IMR-90 (cell line): ENCODE data around the gene MECR. TPM values are rescaled to one million over a fixed set of nuclear protein-coding genes. Genes with fewer than 3 reads are reported as not detected.

Experiments used
- ATAC-seq: fragments of 200-7000 bp; cut with Tn5 transposase; 2 replicates; pipeline ENCODE4 v1.9.1; 2020; ENCODE audit warnings: low read depth, mild to moderate bottlenecking, moderate library complexity
- BruUV-seq: library from RNA; stranded (reverse); fragments of 400-500 nt; replicated peaks from 2 replicates; lab custom pipeline; 2021; lab: Mats Ljungman, UMichigan
- CTCF ChIA-PET: fragments of 300-600 bp; formaldehyde crosslinking; extraction: SDS; loops from one replicate; lab custom pipeline; 2021; ENCODE audit warnings: antibody characterized with exemption; lab: Yijun Ruan, JAX
- POLR2A ChIA-PET: fragments of 300-600 bp; sonication (Branson Sonifier 250); formaldehyde crosslinking; loops from one replicate; lab custom pipeline; 2022; ENCODE audit warnings: antibody characterized with exemption; ENCODE audit not compliant: unreplicated experiment; lab: Charles Lee
- DNase-seq: peaks from one replicate; pipeline ENCODE4 v3.0.0; 2013
- H2AFZ ChIP-seq: replicated peaks from 2 replicates; pipeline ENCODE3; 2013; ENCODE audit warnings: low read length, mild to moderate bottlenecking; ENCODE audit not compliant: poor library complexity
- H2AK5ac ChIP-seq: 2 replicates; pipeline ENCODE4 v1.6.1; 2013; ENCODE audit warnings: low read depth, low read length, inconsistent platforms
- H2AK9ac ChIP-seq: replicated peaks from 2 replicates; pipeline ENCODE3; 2013; ENCODE audit warnings: mild to moderate bottlenecking, low read depth, low read length, moderate library complexity; ENCODE audit not compliant: poor library complexity
- H2BK120ac ChIP-seq: 2 replicates; pipeline ENCODE4 v1.6.1; 2013; ENCODE audit warnings: low read depth, low read length, inconsistent platforms
- H2BK15ac ChIP-seq: 3 replicates; pipeline ENCODE4 v1.6.1; 2013; ENCODE audit warnings: low read depth, low read length, inconsistent platforms
- H2BK20ac ChIP-seq: 2 replicates; pipeline ENCODE4 v1.6.1; 2013; ENCODE audit warnings: low read depth, mild to moderate bottlenecking, inconsistent platforms, low read length, moderate library complexity
- H2BK5ac ChIP-seq: 2 replicates; pipeline ENCODE4 v1.6.1; 2013; ENCODE audit warnings: mild to moderate bottlenecking, low read depth, low read length, inconsistent platforms; ENCODE audit not compliant: poor library complexity, severe bottlenecking
- H3K14ac ChIP-seq: replicated peaks from 2 replicates; pipeline ENCODE4 v1.6.1; 2013; ENCODE audit warnings: low read depth, low read length, inconsistent platforms
- H3K18ac ChIP-seq: 2 replicates; pipeline ENCODE4 v1.6.1; 2013; ENCODE audit warnings: low read depth, low read length, control low read depth
- H3K23ac ChIP-seq: 2 replicates; pipeline ENCODE4 v1.6.1; 2013; ENCODE audit warnings: low read depth, low read length, inconsistent platforms
- H3K27ac ChIP-seq: 2 replicates; pipeline ENCODE4 v1.5.1; 2013; ENCODE audit warnings: mild to moderate bottlenecking, control low read depth, low read length; ENCODE audit not compliant: insufficient read depth
- H3K27me3 ChIP-seq: 2 replicates; pipeline ENCODE4 v1.6.1; 2013; ENCODE audit warnings: low read length; ENCODE audit not compliant: control insufficient read depth, insufficient read depth
- H3K36me3 ChIP-seq: 2 replicates; pipeline ENCODE4 v1.6.1; 2013; ENCODE audit warnings: low read length, mixed read lengths; ENCODE audit not compliant: control insufficient read depth, insufficient read depth
- H3K4ac ChIP-seq: 2 replicates; pipeline ENCODE4 v1.6.1; 2013; ENCODE audit warnings: low read depth, low read length, inconsistent platforms
- H3K4me1 ChIP-seq: 2 replicates; pipeline ENCODE4 v1.6.1; 2013; ENCODE audit warnings: low read length, mixed read lengths; ENCODE audit not compliant: control insufficient read depth, insufficient read depth
- H3K4me2 ChIP-seq: 2 replicates; pipeline ENCODE4 v1.6.1; 2013; ENCODE audit warnings: low read depth, mild to moderate bottlenecking, control low read depth, low read length, moderate library complexity
- H3K4me3 ChIP-seq: 2 replicates; pipeline ENCODE4 v1.5.1; 2013; ENCODE audit warnings: low read depth, mild to moderate bottlenecking, control low read depth, low read length, moderate library complexity; ENCODE audit not compliant: insufficient read depth
- H3K56ac ChIP-seq: 2 replicates; pipeline ENCODE4 v1.6.1; 2013; ENCODE audit warnings: low read length, inconsistent platforms; ENCODE audit not compliant: insufficient read depth; ENCODE audit errors: extremely low read depth
- H3K79me1 ChIP-seq, 2 experiments: 2 replicates each; pipeline ENCODE4 v1.6.1; 2013; ENCODE audit warnings: low read length in 2 of 2, inconsistent platforms in 1 of 2, low read depth in 1 of 2
- H3K9ac ChIP-seq: 2 replicates; pipeline ENCODE4 v1.6.1; 2013; ENCODE audit warnings: low read depth, low read length, control low read depth
- H3K9me1 ChIP-seq: 2 replicates; pipeline ENCODE4 v1.6.1; 2013; ENCODE audit warnings: low read length, inconsistent platforms; ENCODE audit not compliant: insufficient read depth
- H3K9me3 ChIP-seq: 2 replicates; pipeline ENCODE4 v1.6.1; 2013; ENCODE audit warnings: low read length; ENCODE audit not compliant: control insufficient read depth, insufficient read depth
- H4K20me1 ChIP-seq: 2 replicates; pipeline ENCODE4 v1.6.1; 2013; ENCODE audit warnings: low read length, inconsistent platforms; ENCODE audit not compliant: insufficient read depth
- H4K5ac ChIP-seq: 2 replicates; pipeline ENCODE4 v1.6.1; 2013; ENCODE audit warnings: mild to moderate bottlenecking, low read depth, low read length, control low read depth
- H4K8ac ChIP-seq, 2 experiments: 2 replicates each; pipeline ENCODE4 v1.6.1; 2013; ENCODE audit warnings: low read depth in 2 of 2, low read length in 2 of 2, control low read depth in 1 of 2, inconsistent platforms in 1 of 2
- H4K91ac ChIP-seq: 2 replicates; pipeline ENCODE4 v1.6.1; 2013; ENCODE audit warnings: low read depth, low read length, inconsistent platforms; ENCODE audit not compliant: insufficient read depth
- BHLHE40 ChIP-seq: fragments of 150-350 bp; IDR thresholded peaks from 2 replicates; pipeline ENCODE4 v1.6.1; 2016; ENCODE audit warnings: mild to moderate bottlenecking, low read depth, low read length
- CEBPB ChIP-seq: IDR thresholded peaks from 2 replicates; pipeline ENCODE4 v1.6.1; 2012; ENCODE audit warnings: low read depth, low read length, improper control_type of control experiment
- CHD1 ChIP-seq: IDR thresholded peaks from 2 replicates; pipeline ENCODE4 v1.6.1; 2012; ENCODE audit warnings: low read depth, low read length, improper control_type of control experiment
- FOS ChIP-seq: fragments of 150-350 bp; IDR thresholded peaks from 2 replicates; pipeline ENCODE4 v1.6.1; 2016; ENCODE audit warnings: low read depth, low read length
- MAFK ChIP-seq: IDR thresholded peaks from 2 replicates; pipeline ENCODE4 v1.6.1; 2012; ENCODE audit warnings: low read depth, low read length, improper control_type of control experiment
- MAZ ChIP-seq: IDR thresholded peaks from 2 replicates; pipeline ENCODE4 v1.6.1; 2012; ENCODE audit warnings: low read depth, mild to moderate bottlenecking, low read length, improper control_type of control experiment, moderate library complexity, borderline replicate concordance
- MXI1 ChIP-seq: IDR thresholded peaks from 2 replicates; pipeline ENCODE4 v1.6.1; 2012; ENCODE audit warnings: low read depth, mild to moderate bottlenecking, low read length, moderate library complexity, borderline replicate concordance
- NFE2L2 ChIP-seq: fragments of 150-350 bp; IDR thresholded peaks from 2 replicates; pipeline ENCODE4 v1.6.1; 2016; ENCODE audit warnings: low read depth, mild to moderate bottlenecking, low read length
- POLR2A ChIP-seq: IDR thresholded peaks from 2 replicates; pipeline ENCODE4 v1.6.1; 2012; ENCODE audit warnings: mild to moderate bottlenecking, low read depth, low read length
- RAD21 ChIP-seq: IDR thresholded peaks from 2 replicates; pipeline ENCODE4 v1.6.1; 2012; ENCODE audit warnings: low read length, improper control_type of control experiment
- RCOR1 ChIP-seq: IDR thresholded peaks from 2 replicates; pipeline ENCODE4 v1.6.1; 2012; ENCODE audit warnings: mild to moderate bottlenecking, low read length, improper control_type of control experiment; ENCODE audit not compliant: insufficient replicate concordance
- RFX5 ChIP-seq: IDR thresholded peaks from 2 replicates; pipeline ENCODE4 v1.8.0; 2012; ENCODE audit warnings: low read depth, mild to moderate bottlenecking, low read length, moderate library complexity
- WGBS, 2 experiments: methylation state at CpG; one replicate each; pipeline versions ENCODE4 v1.1.5 to v1.1.7; 2013; ENCODE audit warnings: missing lambda C conversion rate in 2 of 2; ENCODE audit not compliant: insufficient read length in 1 of 2; ENCODE audit errors: extremely low coverage in 2 of 2; 5-methylcytosine and 5-hydroxymethylcytosine counted together
- dilution Hi-C: fragments of 300-500 bp; cut with HindIII; formaldehyde crosslinking; loops from one replicate; pipeline ENCODE4 v1.14.3; 2018; ENCODE audit warnings: low sequenced_read_pairs; ENCODE audit not compliant: unreplicated experiment
- in situ Hi-C: fragments of 300-500 bp; cut with MboI; formaldehyde crosslinking; loops from 3 replicates; pipeline ENCODE4 v1.14.3; 2019; ENCODE audit warnings: low sequenced_read_pairs, inconsistent platforms, mixed read lengths
- intact Hi-C: fragments of 100-400 bp; cut with micrococcal nuclease; formaldehyde crosslinking; loops from 2 replicates; pipeline ENCODE4 v1.10.0; 2022
- polyA plus RNA-seq, 3 experiments: library from polyadenylated mRNA; depleted of rRNA; stranded (reverse); fragments of >200 nt; gene quantifications; 2 replicates each; pipeline ENCODE4 v1.2.3, GENCODE V29; 2012; ENCODE audit warnings: low replicate concordance in 1 of 3
- total RNA-seq: library from RNA; depleted of rRNA; stranded (reverse); fragments of >200 nt; gene quantifications from 2 replicates; pipeline ENCODE4 v1.2.3, GENCODE V29; 2012
- TF ChIP-seq, protein P1 (sequence below): fragments of 150-350 bp; IDR thresholded peaks from 2 replicates; pipeline ENCODE4 v1.6.1; 2016; ENCODE audit warnings: low read depth, mild to moderate bottlenecking, low read length, moderate library complexity, borderline replicate concordance
- TF ChIP-seq, protein P2 (sequence below): conservative IDR thresholded peaks from 2 replicates; pipeline ENCODE4 v1.5.1; 2012; ENCODE audit warnings: mild to moderate bottlenecking, low read depth, low read length, improper control_type of control experiment
- TF ChIP-seq, protein P3 (sequence below): fragments of 150-350 bp; IDR thresholded peaks from 2 replicates; pipeline ENCODE4 v1.6.1; 2017; ENCODE audit warnings: mild to moderate bottlenecking, antibody characterized with exemption, low read length, low read depth

Gene MECR
- total and polyA plus RNA-seq, 2 of the 4 experiments (the other 2 are of a cell fraction), result 20.3 to 24.8 TPM

DNA sequence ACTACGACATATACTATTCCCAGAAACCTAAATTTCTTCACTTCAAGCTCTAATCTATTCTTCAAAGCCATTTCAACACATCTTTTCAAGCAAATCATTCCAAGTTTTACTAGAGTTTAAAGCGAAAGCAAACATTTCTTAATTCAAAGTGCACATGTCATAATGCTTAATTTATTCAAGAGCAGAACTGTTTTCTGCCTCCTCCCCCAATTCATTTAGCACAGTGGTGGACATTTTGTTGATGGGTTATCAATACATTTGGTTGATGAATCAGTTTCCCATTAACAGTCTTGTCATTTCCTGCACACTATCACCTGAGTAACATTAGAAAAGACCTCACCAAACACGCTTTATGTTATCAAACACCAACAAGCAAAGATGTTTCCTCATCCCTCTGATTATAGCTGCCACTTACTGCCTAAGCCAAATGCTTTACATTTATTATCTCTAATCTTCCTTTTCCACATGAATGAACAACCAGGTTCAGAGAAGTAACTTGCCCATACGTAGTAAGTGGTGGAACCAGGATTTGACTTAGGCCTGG lies 51.0 kb downstream of the MECR start:
- no peaks in the 10 kb centered on the region for H3K27me3 ChIP-seq
- H4K8ac ChIP-seq, result no peak overlapping the region
- H4K20me1 ChIP-seq, result peaks cover 58% of the 10 kb centered on the region
- H2AFZ ChIP-seq, result no peak overlapping the region
- BruUV-seq, result no TSS peak
- H3K27ac ChIP-seq, result peak overlapping the region; percentile 29; the same call in 1 of the 2 replicates
- 13% methylated on average over 2 of the region's 4 CpGs; no CpG with 5 or more reads in 1 of the 2 experiments for WGBS, 2 experiments
- H3K79me1 ChIP-seq, result peaks cover 0 to 26% of the 10 kb centered on the region in 2 experiments; a peak in 2 of 4 replicates
- DNase-seq (no peak), ATAC-seq (no peak)
- no peak overlapping the region for H3K18ac ChIP-seq
- H3K23ac ChIP-seq, result 0 out of 2 replicates have a peak overlapping the region, but pooled peaks have one; percentile 1
- H2BK20ac ChIP-seq, result no peak overlapping the region
- peaks cover 6% of the 10 kb centered on the region for H3K36me3 ChIP-seq
- H3K4me2 ChIP-seq, result peak overlapping the region; percentile 90
- dilution Hi-C loops, result no loop called here
- no peak overlapping the region; the same call in 1 of the 2 replicates for H3K14ac ChIP-seq
- CTCF ChIA-PET, result interaction anchor here (0.6 to 1.5 kb wide), 3 partner anchors 18 to 443 kb away, joined by 3 to 4 read pairs (median 3); partner anchors contain the start of gene YTHDF2
- no peak overlapping the region for H2BK5ac ChIP-seq
- no peak overlapping the region for H2AK9ac ChIP-seq
- H4K91ac ChIP-seq, result no peak overlapping the region
- no peak overlapping the region for H2BK15ac ChIP-seq
- intact Hi-C loops, result loop anchor here (2.0 to 5.0 kb wide), 2 partner anchors 57 to 297 kb away; partner anchors contain the start of gene TMEM200B
- H2BK120ac ChIP-seq, result no peak overlapping the region
- POLR2A ChIA-PET, result interaction anchor here (1.1 kb wide), 1 partner anchor 13 kb away, joined by 4 read pairs; no protein-coding TSS in a partner anchor
- no peak overlapping the region; the same call in 1 of the 2 replicates for H2AK5ac ChIP-seq
- no peak overlapping the region; the same call in 1 of the 2 replicates for H3K56ac ChIP-seq
- H3K4ac ChIP-seq, result no peak overlapping the region
- peaks cover 10% of the 10 kb centered on the region for H3K4me1 ChIP-seq
- H4K5ac ChIP-seq, result no peak overlapping the region
- peaks cover 7% of the 10 kb centered on the region for H3K9me1 ChIP-seq
- H3K9me3 ChIP-seq, result no peaks in the 10 kb centered on the region
- peak overlapping the region; percentile 84 for H3K4me3 ChIP-seq
- peak overlapping the region; percentile 98; the same call in 1 of the 2 replicates for H3K9ac ChIP-seq
- in situ Hi-C loops, result no loop called here
- no peak for TF ChIP-seq MAZ
- no peak for TF ChIP-seq CEBPB
- no peak for TF ChIP-seq MAFK
- no peak for TF ChIP-seq RCOR1
- TF ChIP-seq CHD1, result no peak
- TF ChIP-seq MXI1, result no peak
- no peak for TF ChIP-seq RAD21
- no peak for TF ChIP-seq BHLHE40
- TF ChIP-seq, protein P1, sequence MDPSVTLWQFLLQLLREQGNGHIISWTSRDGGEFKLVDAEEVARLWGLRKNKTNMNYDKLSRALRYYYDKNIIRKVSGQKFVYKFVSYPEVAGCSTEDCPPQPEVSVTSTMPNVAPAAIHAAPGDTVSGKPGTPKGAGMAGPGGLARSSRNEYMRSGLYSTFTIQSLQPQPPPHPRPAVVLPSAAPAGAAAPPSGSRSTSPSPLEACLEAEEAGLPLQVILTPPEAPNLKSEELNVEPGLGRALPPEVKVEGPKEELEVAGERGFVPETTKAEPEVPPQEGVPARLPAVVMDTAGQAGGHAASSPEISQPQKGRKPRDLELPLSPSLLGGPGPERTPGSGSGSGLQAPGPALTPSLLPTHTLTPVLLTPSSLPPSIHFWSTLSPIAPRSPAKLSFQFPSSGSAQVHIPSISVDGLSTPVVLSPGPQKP, result no peak
- TF ChIP-seq, protein P2, sequence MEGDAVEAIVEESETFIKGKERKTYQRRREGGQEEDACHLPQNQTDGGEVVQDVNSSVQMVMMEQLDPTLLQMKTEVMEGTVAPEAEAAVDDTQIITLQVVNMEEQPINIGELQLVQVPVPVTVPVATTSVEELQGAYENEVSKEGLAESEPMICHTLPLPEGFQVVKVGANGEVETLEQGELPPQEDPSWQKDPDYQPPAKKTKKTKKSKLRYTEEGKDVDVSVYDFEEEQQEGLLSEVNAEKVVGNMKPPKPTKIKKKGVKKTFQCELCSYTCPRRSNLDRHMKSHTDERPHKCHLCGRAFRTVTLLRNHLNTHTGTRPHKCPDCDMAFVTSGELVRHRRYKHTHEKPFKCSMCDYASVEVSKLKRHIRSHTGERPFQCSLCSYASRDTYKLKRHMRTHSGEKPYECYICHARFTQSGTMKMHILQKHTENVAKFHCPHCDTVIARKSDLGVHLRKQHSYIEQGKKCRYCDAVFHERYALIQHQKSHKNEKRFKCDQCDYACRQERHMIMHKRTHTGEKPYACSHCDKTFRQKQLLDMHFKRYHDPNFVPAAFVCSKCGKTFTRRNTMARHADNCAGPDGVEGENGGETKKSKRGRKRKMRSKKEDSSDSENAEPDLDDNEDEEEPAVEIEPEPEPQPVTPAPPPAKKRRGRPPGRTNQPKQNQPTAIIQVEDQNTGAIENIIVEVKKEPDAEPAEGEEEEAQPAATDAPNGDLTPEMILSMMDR, result no peak
- no peak for TF ChIP-seq RFX5
- TF ChIP-seq FOS, result no peak
- TF ChIP-seq POLR2A, result no peak
- TF ChIP-seq, protein P3, sequence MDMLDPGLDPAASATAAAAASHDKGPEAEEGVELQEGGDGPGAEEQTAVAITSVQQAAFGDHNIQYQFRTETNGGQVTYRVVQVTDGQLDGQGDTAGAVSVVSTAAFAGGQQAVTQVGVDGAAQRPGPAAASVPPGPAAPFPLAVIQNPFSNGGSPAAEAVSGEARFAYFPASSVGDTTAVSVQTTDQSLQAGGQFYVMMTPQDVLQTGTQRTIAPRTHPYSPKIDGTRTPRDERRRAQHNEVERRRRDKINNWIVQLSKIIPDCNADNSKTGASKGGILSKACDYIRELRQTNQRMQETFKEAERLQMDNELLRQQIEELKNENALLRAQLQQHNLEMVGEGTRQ, result no peak
- no peak for TF ChIP-seq NFE2L2
